H9 (cell line): ENCODE results near the gene MRPS23. TPM values are rescaled to one million over a fixed set of nuclear protein-coding genes. Genes with fewer than 3 reads are reported as not detected.

Experiments
- DNase-seq: peaks from one replicate; pipeline ENCODE4 v3.0.0-alpha.2; 2017
- H2AFZ ChIP-seq: one replicate; pipeline ENCODE4 v1.6.1; 2013; ENCODE audit warnings: mild to moderate bottlenecking, low read length, control low read depth, moderate library complexity
- H2AK5ac ChIP-seq: 2 replicates; pipeline ENCODE4 v1.6.1; 2013; ENCODE audit warnings: low read length, control low read depth, mixed read lengths; ENCODE audit not compliant: insufficient read length
- H2BK120ac ChIP-seq: one replicate; pipeline ENCODE4 v1.6.1; 2013; ENCODE audit warnings: low read depth, mild to moderate bottlenecking, low read length, control low read depth, inconsistent platforms; ENCODE audit not compliant: poor library complexity, severe bottlenecking
- H2BK12ac ChIP-seq: 2 replicates; pipeline ENCODE4 v1.6.1; 2013; ENCODE audit warnings: low read length, control low read depth, mixed read lengths, low read depth; ENCODE audit not compliant: insufficient read length
- H2BK15ac ChIP-seq: 2 replicates; pipeline ENCODE4 v1.6.1; 2013; ENCODE audit warnings: low read depth, low read length, control low read depth
- H2BK20ac ChIP-seq: one replicate; pipeline ENCODE4 v1.6.1; 2013; ENCODE audit warnings: low read depth, mild to moderate bottlenecking, low read length, control low read depth, inconsistent platforms; ENCODE audit not compliant: poor library complexity, severe bottlenecking
- H2BK5ac ChIP-seq: 2 replicates; pipeline ENCODE4 v1.6.1; 2013; ENCODE audit warnings: low read length, control low read depth, mixed read lengths; ENCODE audit not compliant: insufficient read length
- H3K14ac ChIP-seq: 2 replicates; pipeline ENCODE4 v1.6.1; 2013; ENCODE audit warnings: low read length, control low read depth; ENCODE audit not compliant: insufficient read depth
- H3K18ac ChIP-seq: 2 replicates; pipeline ENCODE4 v1.6.1; 2013; ENCODE audit warnings: low read depth, mild to moderate bottlenecking, mixed read lengths, low read length, control low read depth; ENCODE audit not compliant: insufficient read length
- H3K23ac ChIP-seq: 2 replicates; pipeline ENCODE4 v1.6.1; 2013; ENCODE audit warnings: low read length, control low read depth, mixed read lengths, low read depth; ENCODE audit not compliant: insufficient read length
- H3K23me2 ChIP-seq: 2 replicates; pipeline ENCODE4 v1.6.1; 2013; ENCODE audit warnings: low read depth, mild to moderate bottlenecking, mixed read lengths, low read length, control low read depth; ENCODE audit not compliant: insufficient read length, poor library complexity, severe bottlenecking
- H3K27ac ChIP-seq: 2 replicates; pipeline ENCODE4 v1.5.1; 2013; ENCODE audit warnings: low read length, control low read depth, mixed read lengths, low read depth; ENCODE audit not compliant: insufficient read length
- H3K27me3 ChIP-seq: 2 replicates; pipeline ENCODE4 v1.6.1; 2013; ENCODE audit warnings: low read length, control low read depth, inconsistent platforms; ENCODE audit not compliant: insufficient read depth
- H3K4ac ChIP-seq: 2 replicates; pipeline ENCODE4 v1.6.1; 2013; ENCODE audit warnings: low read depth, mild to moderate bottlenecking, control low read depth, inconsistent platforms, low read length, moderate library complexity
- H3K4me1 ChIP-seq: 2 replicates; pipeline ENCODE4 v1.6.1; 2013; ENCODE audit warnings: low read length, control low read depth, inconsistent platforms; ENCODE audit not compliant: insufficient read depth
- H3K4me2 ChIP-seq: 2 replicates; pipeline ENCODE4 v1.6.1; 2013; ENCODE audit warnings: low read length, control low read depth, mixed read lengths; ENCODE audit not compliant: insufficient read length, insufficient read depth
- H3K56ac ChIP-seq: 2 replicates; pipeline ENCODE4 v1.6.1; 2013; ENCODE audit warnings: low read depth, mild to moderate bottlenecking, mixed read lengths, low read length, control low read depth; ENCODE audit not compliant: insufficient read length
- H3K79me1 ChIP-seq: 2 replicates; pipeline ENCODE4 v1.6.1; 2013; ENCODE audit warnings: low read depth, mild to moderate bottlenecking, moderate library complexity, low read length, control low read depth, inconsistent platforms; ENCODE audit not compliant: insufficient read depth, poor library complexity, severe bottlenecking
- H3K79me2 ChIP-seq: 2 replicates; pipeline ENCODE4 v1.6.1; 2013; ENCODE audit warnings: low read length, control low read depth, inconsistent platforms; ENCODE audit not compliant: insufficient read depth
- H3K9ac ChIP-seq: 2 replicates; pipeline ENCODE4 v1.6.1; 2013; ENCODE audit warnings: low read length, control low read depth, mixed read lengths; ENCODE audit not compliant: insufficient read length; ENCODE audit errors: extremely low read depth
- H3K9me3 ChIP-seq: one replicate; pipeline ENCODE4 v1.6.1; 2013; ENCODE audit warnings: low read depth, low read length, inconsistent platforms; ENCODE audit not compliant: control insufficient read depth
- H3T11ph ChIP-seq: one replicate; pipeline ENCODE4 v1.6.1; 2013; ENCODE audit warnings: mild to moderate bottlenecking, low read length, control low read depth, inconsistent platforms
- H4K20me1 ChIP-seq: one replicate; pipeline ENCODE4 v1.6.1; 2013; ENCODE audit not compliant: control insufficient read depth, insufficient read length, insufficient read depth
- H4K5ac ChIP-seq: 2 replicates; pipeline ENCODE4 v1.6.1; 2013; ENCODE audit warnings: low read depth, mild to moderate bottlenecking, mixed read lengths, low read length, control low read depth; ENCODE audit not compliant: insufficient read length
- H4K8ac ChIP-seq: replicated peaks from 2 replicates; pipeline ENCODE4 v1.6.1; 2013; ENCODE audit warnings: low read length, control low read depth, mixed read lengths, low read depth; ENCODE audit not compliant: insufficient read length
- H4K91ac ChIP-seq: 2 replicates; pipeline ENCODE4 v1.6.1; 2013; ENCODE audit warnings: low read depth, mild to moderate bottlenecking, moderate library complexity, mixed read lengths, low read length, control low read depth; ENCODE audit not compliant: insufficient read length
- H3K27ac Mint-ChIP-seq, 3 experiments: 2 replicates in 2 of 3; 3 replicates in 1 of 3; pipeline ENCODE4 v1.8.0; 2020 to 2021; ENCODE audit warnings: mixed read lengths in 3 of 3, mild to moderate bottlenecking in 1 of 3, moderate library complexity in 1 of 3
- H3K27me3 Mint-ChIP-seq: 2 replicates; pipeline ENCODE4 v1.8.0; 2021; ENCODE audit warnings: low read depth, mild to moderate bottlenecking, moderate library complexity, mixed read lengths
- H3K36me3 Mint-ChIP-seq, 3 experiments: 2 replicates in 2 of 3; 3 replicates in 1 of 3; pipeline ENCODE4 v1.8.0; 2020 to 2021; ENCODE audit warnings: low read depth in 3 of 3, mixed read lengths in 3 of 3; ENCODE audit not compliant: insufficient read depth in 1 of 3
- H3K4me1 Mint-ChIP-seq, 2 experiments: 2 replicates each; pipeline ENCODE4 v1.8.0; 2020; ENCODE audit warnings: mixed read lengths in 2 of 2
- H3K4me3 Mint-ChIP-seq, 2 experiments: 2 replicates in 1 of 2; 3 replicates in 1 of 2; pipeline ENCODE4 v1.8.0; 2020 to 2021; ENCODE audit warnings: mild to moderate bottlenecking in 2 of 2, mixed read lengths in 2 of 2, moderate library complexity in 1 of 2
- H3K9me3 Mint-ChIP-seq, 2 experiments: 2 replicates in 1 of 2; 3 replicates in 1 of 2; pipeline ENCODE4 v1.8.0; 2020; ENCODE audit warnings: mild to moderate bottlenecking in 2 of 2, mixed read lengths in 2 of 2, moderate library complexity in 1 of 2
- CTCF ChIP-seq: fragments of 200-600 bp; sonication (generic); conservative IDR thresholded peaks from 3 replicates; pipeline ENCODE4 v1.8.0; 2021; ENCODE audit warnings: antibody characterized with exemption, mild to moderate bottlenecking
- WGBS: extraction: QIAGEN DNeasy Blood & Tissue Kit; methylation state at CpG from one replicate; pipeline ENCODE4 v1.1.7; 2013; ENCODE audit warnings: missing lambda C conversion rate, low lambda C conversion rate, mixed read lengths; ENCODE audit not compliant: insufficient read length; ENCODE audit errors: extremely low coverage; 5-methylcytosine and 5-hydroxymethylcytosine counted together
- total RNA-seq: library from RNA; stranded (reverse); gene quantifications from 2 replicates; pipeline ENCODE4 v1.2.1, GENCODE V29; 2021

Gene MRPS23
- total RNA-seq, 1 experiment from 2014 or later, result 62.0 TPM

GRCh38 chr17:57833179-57833939 lies 16.5 kb downstream of the MRPS23 start:
- Mint-ChIP-seq H3K4me3 (no peak overlapping the region), H3K9me3 (no peaks in the 10 kb centered on the region), H3K27ac (no peak overlapping the region), H3K4me1 (peaks cover 14% of the 10 kb centered on the region in 2 experiments), H3K27me3 (peaks cover 13% of the 10 kb centered on the region), H3K36me3 (peaks cover 0 to 7% (median under 1%) of the 10 kb centered on the region in 3 experiments; a peak in 4 of 7 replicates)
- H3K4ac ChIP-seq, result no peak overlapping the region
- H3K9ac ChIP-seq, result no peak overlapping the region
- H3K4me1 ChIP-seq, result peaks cover 3% of the 10 kb centered on the region; the same call in 1 of the 2 replicates
- no peaks in the 10 kb centered on the region for H3K9me3 ChIP-seq
- no peak overlapping the region for H3K27ac ChIP-seq
- no peak overlapping the region for H2AK5ac ChIP-seq
- no peaks in the 10 kb centered on the region for H3K79me2 ChIP-seq
- H3K4me2 ChIP-seq, result peak overlapping the region; percentile 62
- no peak overlapping the region for H4K5ac ChIP-seq
- H4K20me1 ChIP-seq, result no peaks in the 10 kb centered on the region
- no peak overlapping the region for H2BK12ac ChIP-seq
- peak; percentile 98 for TF ChIP-seq CTCF
- peak; percentile 80 for DNase-seq
- H3K56ac ChIP-seq, result no peak overlapping the region
- no peak overlapping the region for H2AFZ ChIP-seq
- H3K14ac ChIP-seq, result no peak overlapping the region
- no peak overlapping the region for H3T11ph ChIP-seq
- no peak overlapping the region for H4K8ac ChIP-seq
- H4K91ac ChIP-seq, result no peak overlapping the region
- no CpG with 5 or more reads among the region's 13 CpGs for WGBS
- H2BK15ac ChIP-seq, result no peak overlapping the region
- H3K79me1 ChIP-seq, result no peaks in the 10 kb centered on the region
- no peak overlapping the region for H2BK120ac ChIP-seq
- no peaks in the 10 kb centered on the region for H3K27me3 ChIP-seq
- no peak overlapping the region for H2BK5ac ChIP-seq
- H2BK20ac ChIP-seq, result no peak overlapping the region
- H3K23me2 ChIP-seq, result peaks cover 7% of the 10 kb centered on the region
- no peak overlapping the region for H3K23ac ChIP-seq
- no peak overlapping the region for H3K18ac ChIP-seq
